Measurements from ENCODE around the gene MED27. TPM values are rescaled to one million over a fixed set of nuclear protein-coding genes. Genes with fewer than 3 reads are reported as not detected.

MED27 gene
- total RNA-seq, 2 experiments from 2014 or later, result 24.7 to 25.3 TPM

GRCh38 chr9:131887680-131888079 is 192.0 kb downstream of the MED27 start:
- H3K4me1 Mint-ChIP-seq (ENCODE audit: low read depth), result no peaks in the 10 kb centered on the region
- CTCF ChIA-PET, result interaction anchor here (1.7 kb wide), 1 partner anchor 125 kb away, joined by 3 read pairs; no protein-coding TSS in a partner anchor

GRCh38 chr9:131886826-131887225 is 192.8 kb downstream of the MED27 start:
- Mint-ChIP-seq H3K27me3 (ENCODE audit: low read depth) (no peaks in the 10 kb centered on the region), H3K36me3 (ENCODE audit: low read depth) (no peaks in the 10 kb centered on the region), H3K9me3 (ENCODE audit: insufficient read depth) (no peaks in the 10 kb centered on the region), H3K4me1 (ENCODE audit: low read depth) (no peaks in the 10 kb centered on the region), H3K4me3 (no peak overlapping the region), H3K27ac (no peak overlapping the region)
- ATAC-seq, result no peak
- no peak for DNase-seq
- ChIA-PET POLR2A (no interaction called here), CTCF (no interaction called here)

More at GRCh38 chr9:131887680-131888079, 192.0 kb downstream of the MED27 start:
- POLR2A ChIA-PET, result no interaction called here
- H3K4me3 Mint-ChIP-seq, result no peak overlapping the region
- no peaks in the 10 kb centered on the region for H3K9me3 Mint-ChIP-seq (ENCODE audit: insufficient read depth)
- no peaks in the 10 kb centered on the region for H3K27me3 Mint-ChIP-seq (ENCODE audit: low read depth)
- no peaks in the 10 kb centered on the region for H3K36me3 Mint-ChIP-seq (ENCODE audit: low read depth)
- no peak overlapping the region for H3K27ac Mint-ChIP-seq
- ATAC-seq (no peak), DNase-seq (no peak)

- no peak for DNase-seq
- H3K27me3 Mint-ChIP-seq (ENCODE audit: low read depth), result no peaks in the 10 kb centered on the region
- H3K4me1 Mint-ChIP-seq (ENCODE audit: low read depth), result peaks cover 11% of the 10 kb centered on the region
- ChIA-PET CTCF (no interaction called here), POLR2A (no interaction called here)
- H3K9me3 Mint-ChIP-seq (ENCODE audit: insufficient read depth), result no peaks in the 10 kb centered on the region
- ATAC-seq, result no peak
- H3K36me3 Mint-ChIP-seq (ENCODE audit: low read depth), result no peaks in the 10 kb centered on the region
- H3K27ac Mint-ChIP-seq, result no peak overlapping the region
- no peak overlapping the region for H3K4me3 Mint-ChIP-seq
These were observed 194.5 kb downstream of the MED27 start for GRCh38 chr9:131885144-131885609.

GRCh38 chr9:131884222-131884621 is 195.4 kb downstream of the MED27 start:
- H3K4me1 Mint-ChIP-seq (ENCODE audit: low read depth), result peaks cover 19% of the 10 kb centered on the region
- no peaks in the 10 kb centered on the region for H3K36me3 Mint-ChIP-seq (ENCODE audit: low read depth)
- POLR2A ChIA-PET, result interaction anchor here (0.6 kb wide), 1 partner anchor 17 kb away, joined by 3 read pairs; no protein-coding TSS in a partner anchor
- ATAC-seq (no peak), DNase-seq (no peak)
- CTCF ChIA-PET, result no interaction called here
- no peaks in the 10 kb centered on the region for H3K9me3 Mint-ChIP-seq (ENCODE audit: insufficient read depth)
- no peak overlapping the region for H3K4me3 Mint-ChIP-seq
- no peak overlapping the region for H3K27ac Mint-ChIP-seq
- no peaks in the 10 kb centered on the region for H3K27me3 Mint-ChIP-seq (ENCODE audit: low read depth)

- H3K4me3 Mint-ChIP-seq, result no peak overlapping the region
- ChIA-PET CTCF (no interaction called here), POLR2A (no interaction called here)
- H3K27ac Mint-ChIP-seq, result no peak overlapping the region
- no peaks in the 10 kb centered on the region for H3K9me3 Mint-ChIP-seq (ENCODE audit: insufficient read depth)
- ATAC-seq, result no peak
- DNase-seq, result no peak
- no peaks in the 10 kb centered on the region for H3K27me3 Mint-ChIP-seq (ENCODE audit: low read depth)
- H3K36me3 Mint-ChIP-seq (ENCODE audit: low read depth), result no peaks in the 10 kb centered on the region
- H3K4me1 Mint-ChIP-seq (ENCODE audit: low read depth), result peaks cover 43% of the 10 kb centered on the region
These were observed 198.7 kb downstream of the MED27 start for GRCh38 chr9:131880833-131881583.

GRCh38 chr9:131879911-131880290 is 199.8 kb downstream of the MED27 start:
- Mint-ChIP-seq H3K9me3 (ENCODE audit: insufficient read depth) (no peaks in the 10 kb centered on the region), H3K27me3 (ENCODE audit: low read depth) (no peaks in the 10 kb centered on the region), H3K36me3 (ENCODE audit: low read depth) (no peaks in the 10 kb centered on the region), H3K4me1 (ENCODE audit: low read depth) (peaks cover 53% of the 10 kb centered on the region), H3K4me3 (no peak overlapping the region), H3K27ac (no peak overlapping the region)
- POLR2A ChIA-PET, result interaction anchor here (0.7 kb wide), 1 partner anchor 273 kb away, joined by 3 read pairs; no protein-coding TSS in a partner anchor
- CTCF ChIA-PET, result no interaction called here
- ATAC-seq (no peak), DNase-seq (no peak)

- ATAC-seq (peak; percentile 31), DNase-seq (no peak)
- no peaks in the 10 kb centered on the region for H3K27me3 Mint-ChIP-seq (ENCODE audit: low read depth)
- H3K4me3 Mint-ChIP-seq, result no peak overlapping the region
- H3K27ac Mint-ChIP-seq, result peak overlapping the region; percentile 69
- peaks cover 53% of the 10 kb centered on the region for H3K4me1 Mint-ChIP-seq (ENCODE audit: low read depth)
- ChIA-PET POLR2A (interaction anchor here (0.7 kb wide), 1 partner anchor 273 kb away, joined by 3 read pairs; no protein-coding TSS in a partner anchor), CTCF (no interaction called here)
- H3K36me3 Mint-ChIP-seq (ENCODE audit: low read depth), result no peaks in the 10 kb centered on the region
- H3K9me3 Mint-ChIP-seq (ENCODE audit: insufficient read depth), result no peaks in the 10 kb centered on the region
These were observed 200.3 kb downstream of the MED27 start for GRCh38 chr9:131879181-131879910.

- ChIA-PET CTCF (no interaction called here), POLR2A (interaction anchor here (0.6 kb wide), 1 partner anchor 117 kb away, joined by 3 read pairs; no protein-coding TSS in a partner anchor)
- H3K4me3 Mint-ChIP-seq, result peak overlapping the region; percentile 26
- DNase-seq (no peak), ATAC-seq (no peak)
- peaks cover 53% of the 10 kb centered on the region for H3K4me1 Mint-ChIP-seq (ENCODE audit: low read depth)
- no peaks in the 10 kb centered on the region for H3K9me3 Mint-ChIP-seq (ENCODE audit: insufficient read depth)
- no peaks in the 10 kb centered on the region for H3K27me3 Mint-ChIP-seq (ENCODE audit: low read depth)
- H3K36me3 Mint-ChIP-seq (ENCODE audit: low read depth), result no peaks in the 10 kb centered on the region
- peak overlapping the region; percentile 82 for H3K27ac Mint-ChIP-seq
These were observed 203.2 kb downstream of the MED27 start for GRCh38 chr9:131876486-131876885.

GRCh38 chr9:131875828-131876485 is 203.7 kb downstream of the MED27 start:
- peak overlapping the region; percentile 29 for H3K4me3 Mint-ChIP-seq
- H3K4me1 Mint-ChIP-seq (ENCODE audit: low read depth), result peaks cover 50% of the 10 kb centered on the region
- ChIA-PET POLR2A (interaction anchor here (0.6 kb wide), 1 partner anchor 116 kb away, joined by 3 read pairs; no protein-coding TSS in a partner anchor), CTCF (no interaction called here)
- H3K36me3 Mint-ChIP-seq (ENCODE audit: low read depth), result no peaks in the 10 kb centered on the region
- no peaks in the 10 kb centered on the region for H3K27me3 Mint-ChIP-seq (ENCODE audit: low read depth)
- ATAC-seq, result peak; percentile 80
- no peaks in the 10 kb centered on the region for H3K9me3 Mint-ChIP-seq (ENCODE audit: insufficient read depth)
- peak overlapping the region; percentile 82 for H3K27ac Mint-ChIP-seq
- peak; percentile 71 for DNase-seq

- Mint-ChIP-seq H3K27ac (peak overlapping the region; percentile 82), H3K4me3 (no peak overlapping the region), H3K4me1 (ENCODE audit: low read depth) (peaks cover 43% of the 10 kb centered on the region), H3K27me3 (ENCODE audit: low read depth) (no peaks in the 10 kb centered on the region), H3K36me3 (ENCODE audit: low read depth) (no peaks in the 10 kb centered on the region), H3K9me3 (ENCODE audit: insufficient read depth) (no peaks in the 10 kb centered on the region)
- POLR2A ChIA-PET, result interaction anchor here (0.6 kb wide), 1 partner anchor 25 kb away, joined by 3 read pairs; no protein-coding TSS in a partner anchor
- DNase-seq (no peak), ATAC-seq (no peak)
- CTCF ChIA-PET, result no interaction called here
These were observed 204.6 kb downstream of the MED27 start for GRCh38 chr9:131874916-131875670.

- Mint-ChIP-seq H3K9me3 (ENCODE audit: insufficient read depth) (no peaks in the 10 kb centered on the region), H3K36me3 (ENCODE audit: low read depth) (no peaks in the 10 kb centered on the region), H3K4me1 (ENCODE audit: low read depth) (peaks cover 37% of the 10 kb centered on the region), H3K27me3 (ENCODE audit: low read depth) (no peaks in the 10 kb centered on the region), H3K4me3 (no peak overlapping the region), H3K27ac (no peak overlapping the region)
- POLR2A ChIA-PET, result interaction anchor here (0.6 kb wide), 1 partner anchor 26 kb away, joined by 3 read pairs; no protein-coding TSS in a partner anchor
- no peak for DNase-seq
- ATAC-seq, result no peak
- CTCF ChIA-PET, result no interaction called here
These were observed 205.2 kb downstream of the MED27 start for GRCh38 chr9:131874447-131874846.
